CD14-positive monocyte (primary cell): ENCODE data around the gene PSEN1. TPM values are rescaled to one million over a fixed set of nuclear protein-coding genes. Genes with fewer than 3 reads are reported as not detected.

Experiments used
- DNase-seq, 3 donors: peaks; one replicate each; pipeline ENCODE4 v3.0.0-alpha.2; 2011 to 2022
- H2AFZ ChIP-seq: 2 replicates; pipeline ENCODE4 v1.6.0; 2012; ENCODE audit warnings: mild to moderate bottlenecking, low read depth, low read length, inconsistent platforms; ENCODE audit not compliant: insufficient read depth, poor library complexity, severe bottlenecking
- H3K27ac ChIP-seq, 2 donors: 1 replicate in 1 of 2; 2 replicates in 1 of 2; pipeline ENCODE4 v1.5.1; 2012 to 2013; ENCODE audit warnings: low read length in 2 of 2, control low read depth in 1 of 2, inconsistent platforms in 1 of 2, low read depth in 1 of 2, mild to moderate bottlenecking in 1 of 2
- H3K27me3 ChIP-seq, 2 donors: one replicate each; pipeline versions ENCODE4 v1.6.0 to v1.6.1; 2011 to 2013; ENCODE audit warnings: low read length in 2 of 2; ENCODE audit not compliant: control insufficient read depth in 2 of 2, insufficient read depth in 2 of 2
- H3K36me3 ChIP-seq, 2 donors: replicated peaks in 1 of 2; 1 replicate in 1 of 2; 2 replicates in 1 of 2; pipeline versions ENCODE4 v1.5.1 to v1.6.1; 2012 to 2013; ENCODE audit warnings: low read length in 2 of 2, control low read depth in 1 of 2, inconsistent platforms in 1 of 2, mild to moderate bottlenecking in 1 of 2; ENCODE audit not compliant: insufficient read depth in 2 of 2, control insufficient read depth in 1 of 2
- H3K4me1 ChIP-seq, 2 donors: 1 replicate in 1 of 2; 2 replicates in 1 of 2; pipeline versions ENCODE4 v1.5.1 to v1.6.1; 2012 to 2013; ENCODE audit warnings: low read length in 2 of 2, control low read depth in 1 of 2, inconsistent platforms in 1 of 2, mild to moderate bottlenecking in 1 of 2, moderate library complexity in 1 of 2; ENCODE audit not compliant: insufficient read depth in 2 of 2, control insufficient read depth in 1 of 2
- H3K4me2 ChIP-seq: replicated peaks from 2 replicates; pipeline ENCODE3; 2012; ENCODE audit warnings: low read length, moderate library complexity, mild to moderate bottlenecking; ENCODE audit not compliant: poor library complexity, severe bottlenecking; ENCODE audit errors: extremely low read depth
- H3K4me3 ChIP-seq, 3 experiments: fragments of 200-600 bp in 1 of 3; sonication (generic) in 1 of 3; replicated peaks in 1 of 3; 1 replicate in 2 of 3; 2 replicates in 1 of 3; pipeline ENCODE4 v1.5.1; 2011 to 2013; ENCODE audit warnings: low read length in 3 of 3, mild to moderate bottlenecking in 3 of 3, control low read depth in 2 of 3, low read depth in 2 of 3, inconsistent platforms in 1 of 3, moderate library complexity in 1 of 3
- H3K79me2 ChIP-seq: 2 replicates; pipeline ENCODE4 v1.6.0; 2012; ENCODE audit warnings: mild to moderate bottlenecking, control low read depth, inconsistent platforms, low read length, moderate library complexity; ENCODE audit not compliant: insufficient read depth
- H3K9ac ChIP-seq: 2 replicates; pipeline ENCODE4 v1.6.0; 2017; ENCODE audit warnings: low read length, mild to moderate bottlenecking; ENCODE audit not compliant: insufficient read depth, poor library complexity, severe bottlenecking
- H3K9me3 ChIP-seq, 2 donors: replicated peaks in 1 of 2; 1 replicate in 1 of 2; 2 replicates in 1 of 2; pipeline versions ENCODE4 v1.5.1 to v1.6.1; 2012 to 2013; ENCODE audit warnings: low read length in 2 of 2, control low read depth in 1 of 2; ENCODE audit not compliant: control insufficient read depth in 1 of 2, insufficient read depth in 1 of 2
- H4K20me1 ChIP-seq: 2 replicates; pipeline ENCODE4 v1.6.0; 2012; ENCODE audit warnings: mild to moderate bottlenecking, low read length, control low read depth, moderate library complexity; ENCODE audit not compliant: insufficient read depth
- H3K27ac Mint-ChIP-seq, 7 donors: one replicate each; pipeline ENCODE4 v1.8.0; 2020; ENCODE audit warnings: mild to moderate bottlenecking in 7 of 7, mixed read lengths in 7 of 7, moderate library complexity in 6 of 7, inconsistent platforms in 2 of 7
- H3K27me3 Mint-ChIP-seq, 3 donors: one replicate each; pipeline ENCODE4 v1.8.0; 2021 to 2022; ENCODE audit warnings: low read depth in 3 of 3, mild to moderate bottlenecking in 3 of 3, mixed read lengths in 3 of 3, moderate library complexity in 3 of 3, inconsistent platforms in 1 of 3
- H3K36me3 Mint-ChIP-seq, 2 donors: one replicate each; pipeline ENCODE4 v1.8.0; 2020; ENCODE audit warnings: mixed read lengths in 2 of 2, inconsistent platforms in 1 of 2, mild to moderate bottlenecking in 1 of 2
- H3K4me1 Mint-ChIP-seq: one replicate; pipeline ENCODE4 v1.8.0; 2020; ENCODE audit warnings: mild to moderate bottlenecking, mixed read lengths
- H3K4me3 Mint-ChIP-seq, 2 donors: one replicate each; pipeline ENCODE4 v1.8.0; 2020; ENCODE audit warnings: mild to moderate bottlenecking in 2 of 2, mixed read lengths in 2 of 2, moderate library complexity in 1 of 2
- H3K9me3 Mint-ChIP-seq, 7 donors: one replicate each; pipeline ENCODE4 v1.8.0; 2020 to 2022; ENCODE audit warnings: mixed read lengths in 7 of 7, mild to moderate bottlenecking in 6 of 7, moderate library complexity in 6 of 7, inconsistent platforms in 2 of 7
- WGBS: methylation state at CpG from one replicate; pipeline ENCODE4 v1.1.5; 2013; ENCODE audit warnings: missing lambda C conversion rate; ENCODE audit not compliant: insufficient coverage; 5-methylcytosine and 5-hydroxymethylcytosine counted together
- intact Hi-C, 2 donors: fragments of 100-400 bp; cut with micrococcal nuclease; formaldehyde crosslinking; loops; one replicate each; pipeline versions ENCODE4 v1.15.0 to v1.15.1; 2023
- polyA plus RNA-seq, 3 donors: library from polyadenylated mRNA; depleted of rRNA in 1 of 3; unstranded in 2 of 3; stranded (reverse) in 1 of 3; fragments of 300-500 nt in 2 of 3; fragments of >200 nt in 1 of 3; fragmentation: Illumina TruSeq in 2 of 3; gene quantifications; 1 replicate in 2 of 3; 2 replicates in 1 of 3; pipeline ENCODE4 v1.2.3, GENCODE V29; 2012 to 2021
- TF ChIP-seq, protein P1 (sequence below): fragments of 200-600 bp; IDR thresholded peaks from one replicate; pipeline ENCODE4 v1.8.0; 2022; ENCODE audit warnings: antibody characterized with exemption, mild to moderate bottlenecking

The PSEN1 gene
- polyA plus RNA-seq, 3 donors, result 42.4 to 130 (median 85.6) TPM

- Mint-ChIP-seq H3K4me1 (no peaks in the 10 kb centered on the region), H3K27ac (peak overlapping the region in 1 of 7 donors; percentile 39), H3K9me3 (no peaks in the 10 kb centered on the region), H3K4me3 (no peak overlapping the region), H3K27me3 (no peaks in the 10 kb centered on the region), H3K36me3 (peaks cover 74 to 92% of the 10 kb centered on the region in 2 donors)
- H3K79me2 ChIP-seq, result peaks cover 12% of the 10 kb centered on the region
- peaks cover 90% of the 10 kb centered on the region for H4K20me1 ChIP-seq
- H2AFZ ChIP-seq, result no peak overlapping the region
- H3K9me3 ChIP-seq, result no peaks in the 10 kb centered on the region
- no peaks in the 10 kb centered on the region for H3K27me3 ChIP-seq
- no peaks in the 10 kb centered on the region for H3K4me1 ChIP-seq
- H3K4me3 ChIP-seq, result no peak overlapping the region
- no peak overlapping the region for H3K4me2 ChIP-seq
- DNase-seq, result no peak
- H3K27ac ChIP-seq, result no peak overlapping the region
- WGBS, result 95% methylated on average over 2 of the region's 2 CpGs
- peaks cover 80 to 94% of the 10 kb centered on the region in 2 donors for H3K36me3 ChIP-seq
- TF ChIP-seq, protein P1, sequence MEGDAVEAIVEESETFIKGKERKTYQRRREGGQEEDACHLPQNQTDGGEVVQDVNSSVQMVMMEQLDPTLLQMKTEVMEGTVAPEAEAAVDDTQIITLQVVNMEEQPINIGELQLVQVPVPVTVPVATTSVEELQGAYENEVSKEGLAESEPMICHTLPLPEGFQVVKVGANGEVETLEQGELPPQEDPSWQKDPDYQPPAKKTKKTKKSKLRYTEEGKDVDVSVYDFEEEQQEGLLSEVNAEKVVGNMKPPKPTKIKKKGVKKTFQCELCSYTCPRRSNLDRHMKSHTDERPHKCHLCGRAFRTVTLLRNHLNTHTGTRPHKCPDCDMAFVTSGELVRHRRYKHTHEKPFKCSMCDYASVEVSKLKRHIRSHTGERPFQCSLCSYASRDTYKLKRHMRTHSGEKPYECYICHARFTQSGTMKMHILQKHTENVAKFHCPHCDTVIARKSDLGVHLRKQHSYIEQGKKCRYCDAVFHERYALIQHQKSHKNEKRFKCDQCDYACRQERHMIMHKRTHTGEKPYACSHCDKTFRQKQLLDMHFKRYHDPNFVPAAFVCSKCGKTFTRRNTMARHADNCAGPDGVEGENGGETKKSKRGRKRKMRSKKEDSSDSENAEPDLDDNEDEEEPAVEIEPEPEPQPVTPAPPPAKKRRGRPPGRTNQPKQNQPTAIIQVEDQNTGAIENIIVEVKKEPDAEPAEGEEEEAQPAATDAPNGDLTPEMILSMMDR, result no peak
- intact Hi-C loops, result no loop called here
- no peak overlapping the region for H3K9ac ChIP-seq
These were observed 61.9 kb downstream of the PSEN1 start for GRCh38 chr14:73198253-73198652.

GRCh38 chr14:73203527-73203926, 67.2 kb downstream of the PSEN1 start:
- H3K4me3 Mint-ChIP-seq, result no peak overlapping the region
- intact Hi-C loops, result loop anchor here in 1 of 2 donors (10.0 kb wide), 1 partner anchor 99 kb away; no protein-coding TSS in a partner anchor
- no CpG with 5 or more reads among the region's 2 CpGs for WGBS
- no peak overlapping the region for H2AFZ ChIP-seq
- peaks cover 74 to 94% of the 10 kb centered on the region in 2 donors for H3K36me3 Mint-ChIP-seq
- H4K20me1 ChIP-seq, result peaks cover 95% of the 10 kb centered on the region
- H3K9me3 ChIP-seq, result no peaks in the 10 kb centered on the region
- no peaks in the 10 kb centered on the region for H3K4me1 ChIP-seq
- peaks cover 16% of the 10 kb centered on the region for H3K79me2 ChIP-seq
- H3K36me3 ChIP-seq, result peaks cover 89 to 98% of the 10 kb centered on the region in 2 donors
- TF ChIP-seq, protein P1, result no peak
- H3K27me3 ChIP-seq, result no peaks in the 10 kb centered on the region
- peak overlapping the region in 1 of 7 donors; percentile 22 for H3K27ac Mint-ChIP-seq
- no peak overlapping the region for H3K27ac ChIP-seq
- no peak for DNase-seq
- no peaks in the 10 kb centered on the region for H3K27me3 Mint-ChIP-seq
- no peak overlapping the region for H3K4me3 ChIP-seq
- no peak overlapping the region for H3K4me2 ChIP-seq
- H3K9ac ChIP-seq, result no peak overlapping the region
- H3K4me1 Mint-ChIP-seq, result no peaks in the 10 kb centered on the region
- H3K9me3 Mint-ChIP-seq, result peaks cover 0 to 4% (median 0%) of the 10 kb centered on the region in 7 donors
